Osteoblast (primary cell): ENCODE results near the gene MYL6B. TPM values are rescaled to one million over a fixed set of nuclear protein-coding genes. Genes with fewer than 3 reads are reported as not detected.

Experiments used
- DNase-seq: peaks from one replicate; pipeline ENCODE4 v3.0.0; 2011; ENCODE audit warnings: low spot score, mixed read lengths; ENCODE audit not compliant: insufficient read length; ENCODE audit errors: missing footprints
- H2AFZ ChIP-seq: 2 replicates; pipeline ENCODE4 v1.6.0; 2011; ENCODE audit warnings: mild to moderate bottlenecking, low read length
- H3K27ac ChIP-seq: 2 replicates; pipeline ENCODE4 v1.5.1; 2011; ENCODE audit warnings: mild to moderate bottlenecking, low read depth, low read length, moderate library complexity
- H3K27me3 ChIP-seq: 2 replicates; pipeline ENCODE4 v1.6.0; 2012; ENCODE audit warnings: mild to moderate bottlenecking, control low read depth, inconsistent platforms, low read length, moderate library complexity; ENCODE audit not compliant: insufficient read depth
- H3K36me3 ChIP-seq: 2 replicates; pipeline ENCODE4 v1.5.1; 2011; ENCODE audit warnings: mild to moderate bottlenecking, low read length, control low read depth, moderate library complexity; ENCODE audit not compliant: insufficient read depth
- H3K4me1 ChIP-seq: 2 replicates; pipeline ENCODE4 v1.5.1; 2011; ENCODE audit warnings: mild to moderate bottlenecking, low read length, control low read depth, moderate library complexity; ENCODE audit not compliant: insufficient read depth
- H3K4me2 ChIP-seq: 2 replicates; pipeline ENCODE4 v1.6.0; 2011; ENCODE audit warnings: mild to moderate bottlenecking, low read length; ENCODE audit not compliant: insufficient read depth
- H3K4me3 ChIP-seq: fragments of 200-600 bp; sonication (generic); 3 replicates; pipeline ENCODE4 v1.5.1; 2012; ENCODE audit warnings: mild to moderate bottlenecking, low read length, inconsistent platforms; ENCODE audit not compliant: insufficient read depth
- H3K79me2 ChIP-seq: 2 replicates; pipeline ENCODE4 v1.6.0; 2012; ENCODE audit warnings: mild to moderate bottlenecking, low read length, control low read depth, inconsistent platforms; ENCODE audit not compliant: insufficient read depth
- H3K9me3 ChIP-seq: 2 replicates; pipeline ENCODE4 v1.5.1; 2011; ENCODE audit warnings: low read depth, low read length, control low read depth
- H4K20me1 ChIP-seq: 2 replicates; pipeline ENCODE4 v1.6.0; 2012; ENCODE audit warnings: mild to moderate bottlenecking, low read length, control low read depth; ENCODE audit not compliant: insufficient read depth
- total RNA-seq: library from RNA; depleted of rRNA; stranded (reverse); fragments of >200 nt; gene quantifications from 2 replicates; pipeline ENCODE4 v1.2.3, GENCODE V29; 2012
- TF ChIP-seq, protein P1 (sequence below): IDR thresholded peaks from 2 replicates; pipeline ENCODE4 v1.5.1; 2011; ENCODE audit warnings: mild to moderate bottlenecking, low read depth, low read length, moderate library complexity; ENCODE audit errors: extremely low read depth

MYL6B gene
- total RNA-seq, 1 donor: 53.9 TPM

DNA sequence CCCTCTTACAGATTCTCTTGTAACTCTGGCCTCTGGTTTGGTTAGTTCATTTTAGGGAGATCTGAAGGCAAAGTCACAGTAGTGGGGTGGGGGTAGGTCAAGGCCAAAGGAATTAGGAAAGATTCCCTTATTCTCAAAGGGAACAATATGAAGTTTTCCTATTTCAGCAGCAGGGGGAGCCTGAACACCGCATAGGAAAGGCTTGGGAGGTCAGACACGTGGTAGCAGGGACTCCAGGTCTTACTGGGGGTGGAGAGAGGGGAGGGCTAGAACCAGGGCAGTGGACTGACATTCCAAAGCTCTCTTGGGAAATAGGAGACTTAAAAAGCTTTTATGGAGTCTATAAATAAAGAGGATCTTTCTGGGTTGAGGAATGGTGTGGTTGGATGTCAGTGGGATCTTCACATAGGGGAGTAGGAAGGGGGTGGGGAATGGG lies 33.0 kb upstream of the MYL6B start:
- H3K4me2 ChIP-seq: peak overlapping the region; percentile 99
- H3K9me3 ChIP-seq: no peaks in the 10 kb centered on the region
- no peak overlapping the region for H2AFZ ChIP-seq
- H3K36me3 ChIP-seq: peaks cover 18% of the 10 kb centered on the region
- peak overlapping the region; percentile 92 for H3K27ac ChIP-seq
- H3K27me3 ChIP-seq: no peaks in the 10 kb centered on the region
- H4K20me1 ChIP-seq: peaks cover 16% of the 10 kb centered on the region
- peak; percentile 93 for DNase-seq
- TF ChIP-seq, protein P1, sequence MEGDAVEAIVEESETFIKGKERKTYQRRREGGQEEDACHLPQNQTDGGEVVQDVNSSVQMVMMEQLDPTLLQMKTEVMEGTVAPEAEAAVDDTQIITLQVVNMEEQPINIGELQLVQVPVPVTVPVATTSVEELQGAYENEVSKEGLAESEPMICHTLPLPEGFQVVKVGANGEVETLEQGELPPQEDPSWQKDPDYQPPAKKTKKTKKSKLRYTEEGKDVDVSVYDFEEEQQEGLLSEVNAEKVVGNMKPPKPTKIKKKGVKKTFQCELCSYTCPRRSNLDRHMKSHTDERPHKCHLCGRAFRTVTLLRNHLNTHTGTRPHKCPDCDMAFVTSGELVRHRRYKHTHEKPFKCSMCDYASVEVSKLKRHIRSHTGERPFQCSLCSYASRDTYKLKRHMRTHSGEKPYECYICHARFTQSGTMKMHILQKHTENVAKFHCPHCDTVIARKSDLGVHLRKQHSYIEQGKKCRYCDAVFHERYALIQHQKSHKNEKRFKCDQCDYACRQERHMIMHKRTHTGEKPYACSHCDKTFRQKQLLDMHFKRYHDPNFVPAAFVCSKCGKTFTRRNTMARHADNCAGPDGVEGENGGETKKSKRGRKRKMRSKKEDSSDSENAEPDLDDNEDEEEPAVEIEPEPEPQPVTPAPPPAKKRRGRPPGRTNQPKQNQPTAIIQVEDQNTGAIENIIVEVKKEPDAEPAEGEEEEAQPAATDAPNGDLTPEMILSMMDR: peak; percentile 86
- peaks cover 39% of the 10 kb centered on the region for H3K79me2 ChIP-seq
- peak overlapping the region; percentile 85 for H3K4me3 ChIP-seq
- H3K4me1 ChIP-seq: peaks cover 29% of the 10 kb centered on the region

- no peak for DNase-seq
- H3K27ac ChIP-seq: peak overlapping the region; percentile 26
- no peaks in the 10 kb centered on the region for H3K27me3 ChIP-seq
- no peak overlapping the region for H3K4me3 ChIP-seq
- peaks cover 16% of the 10 kb centered on the region for H4K20me1 ChIP-seq
- H2AFZ ChIP-seq: no peak overlapping the region
- TF ChIP-seq, protein P1: no peak
- H3K4me2 ChIP-seq: peak overlapping the region; percentile 99
- H3K79me2 ChIP-seq: peaks cover 39% of the 10 kb centered on the region
- no peaks in the 10 kb centered on the region for H3K9me3 ChIP-seq
- H3K36me3 ChIP-seq: peaks cover 18% of the 10 kb centered on the region
- peaks cover 25% of the 10 kb centered on the region for H3K4me1 ChIP-seq
These were observed 32.1 kb upstream of the MYL6B start for GRCh38 chr12:56120158-56120846.

- DNase-seq: no peak
These were observed 31.1 kb upstream of the MYL6B start for GRCh38 chr12:56121204-56121870.

More at GRCh38 chr12:56121204-56121870, 31.1 kb upstream of the MYL6B start:
- H4K20me1 ChIP-seq: peaks cover 16% of the 10 kb centered on the region
- no peaks in the 10 kb centered on the region for H3K9me3 ChIP-seq
- no peak overlapping the region for H3K4me2 ChIP-seq
- peaks cover 26% of the 10 kb centered on the region for H3K4me1 ChIP-seq
- no peak overlapping the region for H3K4me3 ChIP-seq
- no peaks in the 10 kb centered on the region for H3K27me3 ChIP-seq
- peaks cover 18% of the 10 kb centered on the region for H3K36me3 ChIP-seq
- H3K79me2 ChIP-seq: peaks cover 40% of the 10 kb centered on the region
- H3K27ac ChIP-seq: no peak overlapping the region
- TF ChIP-seq, protein P1: no peak
- no peak overlapping the region for H2AFZ ChIP-seq
